Endodermal cell (in vitro differentiated cells): ENCODE measurements around the gene BRIX1. TPM values are rescaled to one million over a fixed set of nuclear protein-coding genes. Genes with fewer than 3 reads are reported as not detected.

ENCODE experiments used
- DNase-seq: peaks from one replicate; pipeline ENCODE4 v3.0.0-alpha.2; 2017
- H3K27ac ChIP-seq: 2 replicates; pipeline ENCODE4 v1.5.1; 2013; ENCODE audit warnings: mild to moderate bottlenecking, low read depth, low read length, moderate library complexity
- H3K27me3 ChIP-seq: 2 replicates; pipeline ENCODE4 v1.6.1; 2013; ENCODE audit warnings: mild to moderate bottlenecking, low read length, moderate library complexity; ENCODE audit not compliant: insufficient read depth, control insufficient read depth, poor library complexity, severe bottlenecking
- H3K36me3 ChIP-seq: 2 replicates; pipeline ENCODE4 v1.7.0; 2013; ENCODE audit warnings: mild to moderate bottlenecking, low read length, moderate library complexity; ENCODE audit not compliant: control insufficient read depth, insufficient read depth
- H3K4me1 ChIP-seq: one replicate; pipeline ENCODE4 v1.7.0; 2013; ENCODE audit warnings: low read length; ENCODE audit not compliant: control insufficient read depth, insufficient read depth
- H3K4me3 ChIP-seq: 2 replicates; pipeline ENCODE4 v1.5.1; 2013; ENCODE audit warnings: mild to moderate bottlenecking, low read length, moderate library complexity
- H3K9ac ChIP-seq: 2 replicates; pipeline ENCODE4 v1.6.1; 2013; ENCODE audit warnings: mild to moderate bottlenecking, low read length, moderate library complexity; ENCODE audit not compliant: poor library complexity, severe bottlenecking; ENCODE audit errors: extremely low read depth
- H3K9me3 ChIP-seq: 2 replicates; pipeline ENCODE4 v1.6.1; 2013; ENCODE audit warnings: mild to moderate bottlenecking, low read length, moderate library complexity; ENCODE audit not compliant: control insufficient read depth
- H3K27ac Mint-ChIP-seq: 2 replicates; pipeline ENCODE4 v1.8.0; 2020; ENCODE audit warnings: mixed read lengths
- H3K27me3 Mint-ChIP-seq: 2 replicates; pipeline ENCODE4 v1.8.0; 2021; ENCODE audit warnings: mild to moderate bottlenecking, mixed read lengths; ENCODE audit not compliant: insufficient read depth
- H3K36me3 Mint-ChIP-seq: 2 replicates; pipeline ENCODE4 v1.8.0; 2020; ENCODE audit warnings: low read depth, mixed read lengths
- H3K4me1 Mint-ChIP-seq: 2 replicates; pipeline ENCODE4 v1.8.0; 2020; ENCODE audit warnings: mixed read lengths
- H3K4me3 Mint-ChIP-seq: 2 replicates; pipeline ENCODE4 v1.8.0; 2020; ENCODE audit warnings: mild to moderate bottlenecking, moderate library complexity, mixed read lengths
- H3K9me3 Mint-ChIP-seq: 2 replicates; pipeline ENCODE4 v1.8.0; 2020; ENCODE audit warnings: mild to moderate bottlenecking, mixed read lengths
- WGBS, 2 experiments: methylation state at CpG; one replicate each; pipeline versions ENCODE4 v1.1.5 to v1.1.7; 2013; ENCODE audit warnings: missing lambda C conversion rate in 2 of 2, mixed read lengths in 1 of 2; ENCODE audit not compliant: insufficient coverage in 1 of 2, insufficient read length in 1 of 2; 5-methylcytosine and 5-hydroxymethylcytosine counted together
- total RNA-seq, 2 donors: library from RNA; stranded (reverse); fragmentation: NEBNext Ultra II Directional in 1 of 2; extraction: Animal tissue kit (Norgen Biotek cat#: 25700) in 1 of 2; gene quantifications; 2 replicates in 1 of 2; 3 replicates in 1 of 2; pipeline ENCODE4 v1.2.1, GENCODE V29; 2021
- TF ChIP-seq, protein P1 (sequence below): fragments of 200-600 bp; sonication (generic); conservative IDR thresholded peaks from 2 replicates; pipeline ENCODE4 v1.5.0; 2021; ENCODE audit warnings: antibody characterized with exemption, mild to moderate bottlenecking

BRIX1 gene
- total RNA-seq, 2 donors from 2014 or later, result 46.0 to 54.7 TPM

DNA sequence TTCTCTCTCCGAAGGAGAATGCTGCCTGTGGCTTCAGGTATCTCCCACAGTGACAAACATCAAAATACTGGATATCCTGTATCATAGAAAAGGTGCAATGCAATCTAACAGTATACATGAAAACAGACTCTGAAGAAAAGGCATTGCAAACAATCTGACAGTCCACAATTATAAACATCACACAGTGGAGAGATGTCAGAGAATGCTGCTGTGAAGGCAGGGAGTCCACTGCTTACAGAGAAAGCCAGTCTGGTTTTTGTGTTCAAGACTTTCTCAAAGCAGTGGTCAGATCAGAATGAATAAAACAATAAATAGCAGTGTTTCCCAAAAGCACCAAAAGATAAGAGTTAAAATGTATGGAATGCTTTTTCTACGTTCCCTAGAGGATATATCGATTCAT lies 47.9 kb upstream of the BRIX1 start:
- peaks cover 17% of the 10 kb centered on the region for H3K4me1 Mint-ChIP-seq

DNA sequence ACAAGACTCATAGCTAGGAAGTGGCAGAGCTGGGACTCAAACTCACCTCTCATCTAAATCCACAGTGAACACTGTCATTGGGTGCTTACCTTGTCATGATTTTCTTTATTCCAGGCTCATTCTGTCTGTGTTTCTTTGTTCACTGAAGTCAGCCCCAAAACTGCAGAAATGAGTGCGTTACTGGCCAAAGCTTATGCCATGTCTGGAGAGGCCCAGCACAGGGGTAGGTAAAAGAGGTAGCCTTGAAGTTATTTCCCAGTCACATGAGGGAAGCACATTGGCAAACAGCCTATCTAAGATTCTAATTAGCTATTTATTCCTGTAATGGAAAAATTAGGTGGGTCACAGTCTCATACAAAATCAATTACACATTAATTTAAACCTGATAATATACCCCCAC lies 46.7 kb upstream of the BRIX1 start:
- H3K4me3 ChIP-seq, result no peak overlapping the region
- H3K9me3 ChIP-seq, result no peaks in the 10 kb centered on the region
- H3K36me3 ChIP-seq, result no peaks in the 10 kb centered on the region
- no peak overlapping the region for H3K27ac ChIP-seq
- Mint-ChIP-seq H3K27me3 (no peaks in the 10 kb centered on the region), H3K36me3 (no peaks in the 10 kb centered on the region), H3K4me3 (no peak overlapping the region), H3K4me1 (peaks cover 15% of the 10 kb centered on the region), H3K27ac (no peak overlapping the region), H3K9me3 (no peaks in the 10 kb centered on the region)
- H3K27me3 ChIP-seq, result no peaks in the 10 kb centered on the region
- no peak for DNase-seq
- 97 to 100% methylated on average over 1 of the region's 1 CpG for WGBS, 2 experiments
- H3K4me1 ChIP-seq, result no peaks in the 10 kb centered on the region
- TF ChIP-seq, protein P1, sequence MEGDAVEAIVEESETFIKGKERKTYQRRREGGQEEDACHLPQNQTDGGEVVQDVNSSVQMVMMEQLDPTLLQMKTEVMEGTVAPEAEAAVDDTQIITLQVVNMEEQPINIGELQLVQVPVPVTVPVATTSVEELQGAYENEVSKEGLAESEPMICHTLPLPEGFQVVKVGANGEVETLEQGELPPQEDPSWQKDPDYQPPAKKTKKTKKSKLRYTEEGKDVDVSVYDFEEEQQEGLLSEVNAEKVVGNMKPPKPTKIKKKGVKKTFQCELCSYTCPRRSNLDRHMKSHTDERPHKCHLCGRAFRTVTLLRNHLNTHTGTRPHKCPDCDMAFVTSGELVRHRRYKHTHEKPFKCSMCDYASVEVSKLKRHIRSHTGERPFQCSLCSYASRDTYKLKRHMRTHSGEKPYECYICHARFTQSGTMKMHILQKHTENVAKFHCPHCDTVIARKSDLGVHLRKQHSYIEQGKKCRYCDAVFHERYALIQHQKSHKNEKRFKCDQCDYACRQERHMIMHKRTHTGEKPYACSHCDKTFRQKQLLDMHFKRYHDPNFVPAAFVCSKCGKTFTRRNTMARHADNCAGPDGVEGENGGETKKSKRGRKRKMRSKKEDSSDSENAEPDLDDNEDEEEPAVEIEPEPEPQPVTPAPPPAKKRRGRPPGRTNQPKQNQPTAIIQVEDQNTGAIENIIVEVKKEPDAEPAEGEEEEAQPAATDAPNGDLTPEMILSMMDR, result no peak
- H3K9ac ChIP-seq, result no peak overlapping the region

More for the DNA sequence above, 47.9 kb upstream of the BRIX1 start:
- Histone ChIP-seq H3K4me1 (no peaks in the 10 kb centered on the region), H3K27ac (no peak overlapping the region), H3K4me3 (no peak overlapping the region), H3K36me3 (no peaks in the 10 kb centered on the region), H3K27me3 (no peaks in the 10 kb centered on the region), H3K9ac (no peak overlapping the region), H3K9me3 (no peaks in the 10 kb centered on the region)
- TF ChIP-seq, protein P1, result no peak
- Mint-ChIP-seq H3K9me3 (no peaks in the 10 kb centered on the region), H3K27me3 (no peaks in the 10 kb centered on the region), H3K36me3 (no peaks in the 10 kb centered on the region), H3K4me3 (no peak overlapping the region), H3K27ac (peak overlapping the region; percentile 32)
- WGBS, 2 experiments, result 100% methylated on average over 1 to 3 of the region's 3 CpGs
- DNase-seq, result no peak

DNA sequence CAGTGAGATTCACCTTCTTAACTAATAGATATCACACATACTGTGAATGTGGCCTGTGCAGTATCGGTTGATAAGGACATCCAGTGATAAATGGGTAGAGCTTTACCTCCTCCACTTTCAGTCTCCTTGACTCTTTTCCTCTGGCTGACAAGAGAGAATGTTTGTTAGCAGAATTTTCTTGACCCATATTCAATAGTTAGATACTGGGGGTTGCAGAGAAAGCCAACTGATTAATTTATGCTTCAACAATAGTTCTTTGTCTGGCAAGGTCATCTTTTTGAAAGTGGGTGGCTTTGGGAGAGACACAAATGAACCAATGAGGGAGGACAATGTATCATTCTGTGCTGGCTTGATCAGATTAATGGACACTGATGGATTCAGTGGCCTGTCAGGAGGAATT lies 46.3 kb upstream of the BRIX1 start:
- Mint-ChIP-seq H3K36me3 (no peaks in the 10 kb centered on the region), H3K4me3 (no peak overlapping the region), H3K27me3 (no peaks in the 10 kb centered on the region), H3K9me3 (no peaks in the 10 kb centered on the region), H3K27ac (no peak overlapping the region), H3K4me1 (peaks cover 10% of the 10 kb centered on the region)
- Histone ChIP-seq H3K36me3 (no peaks in the 10 kb centered on the region), H3K4me3 (no peak overlapping the region), H3K4me1 (no peaks in the 10 kb centered on the region), H3K9ac (no peak overlapping the region), H3K27me3 (no peaks in the 10 kb centered on the region), H3K9me3 (no peaks in the 10 kb centered on the region), H3K27ac (no peak overlapping the region)
- 100% methylated on average over 1 of the region's 1 CpG; no CpG with 5 or more reads in 1 of the 2 experiments for WGBS, 2 experiments
- TF ChIP-seq, protein P1, result no peak
- DNase-seq, result no peak
